Activated T-cell treated with anti-CD3 and anti-CD28 coated beads, Interleukin-2, amount 50 U/mL, for 72 hours (primary cell): ENCODE data around the gene LRRFIP2. TPM values are rescaled to one million over a fixed set of nuclear protein-coding genes. Genes with fewer than 3 reads are reported as not detected.
"Not testable (repeated sequence)": the region's sequence is repeated elsewhere in the genome, so short reads cannot be mapped to it uniquely, and the experiment has no call there.

Experiments
- ATAC-seq, 2 donors: fragments of 150-1000 bp; cut with Tn5 transposase; replicated peaks in 1 of 2; 2 replicates each; pipeline ENCODE4 v1.10.0; 2021; ENCODE audit warnings: moderate library complexity in 2 of 2, mild to moderate bottlenecking in 1 of 2
- DNase-seq, 2 donors: peaks; one replicate each; pipeline ENCODE4 v3.0.0; 2021 to 2022; ENCODE audit warnings: mixed read lengths in 1 of 2
- H3K27ac Mint-ChIP-seq: one replicate; pipeline ENCODE4 v1.8.0; 2022; ENCODE audit warnings: mild to moderate bottlenecking, moderate library complexity, mixed read lengths
- H3K27me3 Mint-ChIP-seq: one replicate; pipeline ENCODE4 v1.8.0; 2022; ENCODE audit warnings: low read depth, mixed read lengths
- H3K36me3 Mint-ChIP-seq, 2 donors: one replicate each; pipeline ENCODE4 v1.8.0; 2022; ENCODE audit warnings: mixed read lengths in 2 of 2, mild to moderate bottlenecking in 1 of 2; ENCODE audit not compliant: insufficient read depth in 2 of 2
- H3K4me1 Mint-ChIP-seq: one replicate; pipeline ENCODE4 v1.8.0; 2022; ENCODE audit warnings: low read depth, mixed read lengths
- H3K4me3 Mint-ChIP-seq, 2 donors: one replicate each; pipeline ENCODE4 v1.8.0; 2022; ENCODE audit warnings: mild to moderate bottlenecking in 2 of 2, mixed read lengths in 2 of 2, moderate library complexity in 2 of 2
- H3K9me3 Mint-ChIP-seq, 2 donors: one replicate each; pipeline ENCODE4 v1.8.0; 2022; ENCODE audit warnings: mixed read lengths in 2 of 2
- total RNA-seq, 2 donors: library from RNA; stranded (reverse); gene quantifications; one replicate each; pipeline ENCODE4 v1.2.3, GENCODE V29; 2022

The LRRFIP2 gene
- total RNA-seq, 2 donors from 2014 or later = 28.3 to 36.1 TPM

GRCh38 chr3:37149257-37149656 lies 25.1 kb downstream of the LRRFIP2 start:
- peaks cover 6 to 7% of the 10 kb centered on the region in 2 donors for H3K36me3 Mint-ChIP-seq
- no peaks in the 10 kb centered on the region for H3K9me3 Mint-ChIP-seq
- no peaks in the 10 kb centered on the region for H3K4me1 Mint-ChIP-seq
- H3K27me3 Mint-ChIP-seq = no peaks in the 10 kb centered on the region
- no peak overlapping the region for H3K27ac Mint-ChIP-seq
- ATAC-seq (no peak), DNase-seq (no peak)
- no peak overlapping the region for H3K4me3 Mint-ChIP-seq

- Mint-ChIP-seq H3K27ac (no peak overlapping the region), H3K27me3 (no peaks in the 10 kb centered on the region), H3K9me3 (no peaks in the 10 kb centered on the region), H3K4me1 (no peaks in the 10 kb centered on the region), H3K4me3 (no peak overlapping the region), H3K36me3 (peaks cover 6 to 9% of the 10 kb centered on the region in 2 donors)
- ATAC-seq = no peak
- no peak for DNase-seq
Observed at GRCh38 chr3:37148208-37148607, 26.2 kb downstream of the LRRFIP2 start.

GRCh38 chr3:37147666-37148065 lies 26.7 kb downstream of the LRRFIP2 start:
- Mint-ChIP-seq H3K27me3 (no peaks in the 10 kb centered on the region), H3K36me3 (peaks cover 8 to 12% of the 10 kb centered on the region in 2 donors), H3K4me3 (no peak overlapping the region), H3K27ac (no peak overlapping the region), H3K4me1 (no peaks in the 10 kb centered on the region), H3K9me3 (no peaks in the 10 kb centered on the region)
- ATAC-seq = no peak
- DNase-seq = no peak

GRCh38 chr3:37146927-37147326 lies 27.5 kb downstream of the LRRFIP2 start:
- not testable (repeated sequence) for H3K4me3 Mint-ChIP-seq, DNase-seq, H3K4me1 Mint-ChIP-seq, H3K27me3 Mint-ChIP-seq, ATAC-seq, H3K9me3 Mint-ChIP-seq
- H3K36me3 Mint-ChIP-seq = peaks cover 6 to 12% of the 10 kb centered on the region in 2 donors
- peak overlapping the region; percentile 7 for H3K27ac Mint-ChIP-seq

- no peak overlapping the region for H3K27ac Mint-ChIP-seq
- H3K4me3 Mint-ChIP-seq = no peak overlapping the region
- DNase-seq = no peak
- H3K36me3 Mint-ChIP-seq = peaks cover 5 to 11% of the 10 kb centered on the region in 2 donors
- ATAC-seq = no peak
- no peaks in the 10 kb centered on the region for H3K4me1 Mint-ChIP-seq
- H3K9me3 Mint-ChIP-seq = no peaks in the 10 kb centered on the region
- no peaks in the 10 kb centered on the region for H3K27me3 Mint-ChIP-seq
Observed at GRCh38 chr3:37145611-37146010, 28.8 kb downstream of the LRRFIP2 start.

GRCh38 chr3:37144806-37145205 lies 29.6 kb downstream of the LRRFIP2 start:
- Mint-ChIP-seq H3K36me3 (peaks cover 5 to 11% of the 10 kb centered on the region in 2 donors), H3K4me1 (no peaks in the 10 kb centered on the region), H3K27me3 (no peaks in the 10 kb centered on the region), H3K4me3 (no peak overlapping the region), H3K27ac (no peak overlapping the region), H3K9me3 (no peaks in the 10 kb centered on the region)
- DNase-seq = no peak
- ATAC-seq = no peak

- Mint-ChIP-seq H3K4me1 (no peaks in the 10 kb centered on the region), H3K36me3 (peaks cover 5 to 11% of the 10 kb centered on the region in 2 donors), H3K9me3 (no peaks in the 10 kb centered on the region), H3K27me3 (no peaks in the 10 kb centered on the region), H3K27ac (no peak overlapping the region), H3K4me3 (no peak overlapping the region)
- DNase-seq (no peak), ATAC-seq (no peak)
Observed at GRCh38 chr3:37143821-37144220, 30.6 kb downstream of the LRRFIP2 start.

GRCh38 chr3:37141676-37142075 lies 32.7 kb downstream of the LRRFIP2 start:
- DNase-seq (no peak), ATAC-seq (no peak)
- peaks cover 10% of the 10 kb centered on the region for H3K4me1 Mint-ChIP-seq
- H3K36me3 Mint-ChIP-seq = peaks cover 5 to 11% of the 10 kb centered on the region in 2 donors
- H3K9me3 Mint-ChIP-seq = no peaks in the 10 kb centered on the region
- H3K27ac Mint-ChIP-seq = no peak overlapping the region
- H3K27me3 Mint-ChIP-seq = no peaks in the 10 kb centered on the region
- no peak overlapping the region for H3K4me3 Mint-ChIP-seq

- no peak for ATAC-seq
Observed at GRCh38 chr3:37140899-37141541, 33.4 kb downstream of the LRRFIP2 start.

GRCh38 chr3:37139567-37140052 lies 34.8 kb downstream of the LRRFIP2 start:
- peak; percentile 85 to 92 for ATAC-seq

More at GRCh38 chr3:37140899-37141541, 33.4 kb downstream of the LRRFIP2 start:
- Mint-ChIP-seq H3K4me3 (no peak overlapping the region), H3K4me1 (peaks cover 12% of the 10 kb centered on the region), H3K27me3 (no peaks in the 10 kb centered on the region), H3K9me3 (no peaks in the 10 kb centered on the region), H3K27ac (no peak overlapping the region), H3K36me3 (peaks cover 1 to 7% of the 10 kb centered on the region in 2 donors)
- no peak for DNase-seq

GRCh38 chr3:37138816-37139215 lies 35.6 kb downstream of the LRRFIP2 start:
- Mint-ChIP-seq H3K27ac (no peak overlapping the region), H3K4me1 (peaks cover 16% of the 10 kb centered on the region), H3K36me3 (peaks cover 1 to 6% of the 10 kb centered on the region in 2 donors), H3K9me3 (no peaks in the 10 kb centered on the region), H3K4me3 (no peak overlapping the region), H3K27me3 (no peaks in the 10 kb centered on the region)
- DNase-seq (no peak), ATAC-seq (no peak)

More at GRCh38 chr3:37139567-37140052, 34.8 kb downstream of the LRRFIP2 start:
- DNase-seq = no peak
- peaks cover 16% of the 10 kb centered on the region for H3K4me1 Mint-ChIP-seq
- H3K9me3 Mint-ChIP-seq = no peaks in the 10 kb centered on the region
- H3K4me3 Mint-ChIP-seq = no peak overlapping the region
- H3K27ac Mint-ChIP-seq = no peak overlapping the region
- H3K36me3 Mint-ChIP-seq = peaks cover 1 to 7% of the 10 kb centered on the region in 2 donors
- H3K27me3 Mint-ChIP-seq = no peaks in the 10 kb centered on the region

GRCh38 chr3:37137516-37137915 lies 36.9 kb downstream of the LRRFIP2 start:
- Mint-ChIP-seq H3K27ac (no peak overlapping the region), H3K4me1 (peaks cover 16% of the 10 kb centered on the region), H3K4me3 (no peak overlapping the region), H3K27me3 (no peaks in the 10 kb centered on the region), H3K9me3 (no peaks in the 10 kb centered on the region), H3K36me3 (peaks cover 0 to 1% of the 10 kb centered on the region in 2 donors)
- ATAC-seq (no peak), DNase-seq (no peak)

- Mint-ChIP-seq H3K27me3 (no peaks in the 10 kb centered on the region), H3K27ac (no peak overlapping the region), H3K36me3 (peaks cover 0 to 1% of the 10 kb centered on the region in 2 donors), H3K4me1 (peaks cover 25% of the 10 kb centered on the region), H3K4me3 (no peak overlapping the region), H3K9me3 (no peaks in the 10 kb centered on the region)
- peak in 1 of 2 donors; percentile 1 for DNase-seq
- peak; percentile 42 to 53 for ATAC-seq
Observed at GRCh38 chr3:37136067-37136466, 38.3 kb downstream of the LRRFIP2 start.

- no peak for ATAC-seq
Observed at GRCh38 chr3:37135561-37135960, 38.8 kb downstream of the LRRFIP2 start.

More at GRCh38 chr3:37135561-37135960, 38.8 kb downstream of the LRRFIP2 start:
- no peak for DNase-seq
- H3K27me3 Mint-ChIP-seq = no peaks in the 10 kb centered on the region
- H3K9me3 Mint-ChIP-seq = no peaks in the 10 kb centered on the region
- peaks cover 30% of the 10 kb centered on the region for H3K4me1 Mint-ChIP-seq
- no peak overlapping the region for H3K27ac Mint-ChIP-seq
- H3K36me3 Mint-ChIP-seq = peaks cover 0 to 1% of the 10 kb centered on the region in 2 donors
- no peak overlapping the region for H3K4me3 Mint-ChIP-seq
